H1 (cell line): Measurements from ENCODE around the gene SOST. TPM values are rescaled to one million over a fixed set of nuclear protein-coding genes. Genes with fewer than 3 reads are reported as not detected.

Experiments used
- CTCF ChIA-PET: fragments of 300-600 bp; sonication (Branson Sonifier 250); formaldehyde crosslinking; loops from one replicate; lab custom pipeline; 2021; ENCODE audit not compliant: partially characterized antibody; lab: Charles Lee
- POLR2A ChIA-PET: fragments of 300-600 bp; sonication (Branson Sonifier 250); formaldehyde crosslinking; loops from one replicate; lab custom pipeline; 2021; ENCODE audit warnings: inconsistent platforms; ENCODE audit not compliant: partially characterized antibody; lab: Charles Lee
- DNase-seq, 2 experiments: peaks; one replicate each; pipeline versions ENCODE4 v3.0.0 to v3.0.0-alpha.2; 2010 to 2022; ENCODE audit warnings: low spot score in 2 of 2, low read depth in 1 of 2, mixed read lengths in 1 of 2
- FAIRE-seq: peaks from 2 replicates; lab custom pipeline; 2011; peaks lifted over from hg19 to GRCh38; lab: Jason Lieb, UNC
- H2AFZ ChIP-seq: 2 replicates; pipeline ENCODE4 v1.8.1; 2012; ENCODE audit warnings: low read length, inconsistent platforms
- H2AK5ac ChIP-seq: 2 replicates; pipeline ENCODE4 v1.6.1; 2013; ENCODE audit warnings: low read depth, low read length
- H2BK120ac ChIP-seq: replicated peaks from 2 replicates; pipeline ENCODE3; 2013; ENCODE audit warnings: low read depth, low read length, inconsistent platforms
- H2BK12ac ChIP-seq: 2 replicates; pipeline ENCODE4 v1.6.1; 2013; ENCODE audit warnings: low read depth, low read length
- H2BK15ac ChIP-seq: 2 replicates; pipeline ENCODE4 v1.6.1; 2013; ENCODE audit warnings: low read length
- H2BK20ac ChIP-seq: 2 replicates; pipeline ENCODE4 v1.6.1; 2013; ENCODE audit warnings: low read length
- H2BK5ac ChIP-seq: 2 replicates; pipeline ENCODE4 v1.6.1; 2013; ENCODE audit warnings: low read depth, low read length
- H3K14ac ChIP-seq: 2 replicates; pipeline ENCODE4 v1.6.1; 2013; ENCODE audit warnings: inconsistent platforms; ENCODE audit not compliant: insufficient read length
- H3K18ac ChIP-seq: 2 replicates; pipeline ENCODE4 v1.6.1; 2013; ENCODE audit warnings: low read length; ENCODE audit errors: extremely low read depth
- H3K23ac ChIP-seq: 2 replicates; pipeline ENCODE4 v1.6.1; 2013; ENCODE audit warnings: inconsistent platforms; ENCODE audit not compliant: insufficient read length
- H3K23me2 ChIP-seq: 2 replicates; pipeline ENCODE4 v1.6.1; 2013; ENCODE audit warnings: low read depth, low read length
- H3K27ac ChIP-seq: 2 replicates; pipeline ENCODE4 v1.6.1; 2011; ENCODE audit warnings: low read depth, low read length, inconsistent platforms
- H3K27me3 ChIP-seq, 4 experiments: replicated peaks in 1 of 4; 1 replicate in 1 of 4; 2 replicates in 3 of 4; pipeline versions ENCODE4 v1.6.1 to v1.8.1; 2011 to 2013; ENCODE audit warnings: low read length in 3 of 4, mild to moderate bottlenecking in 3 of 4, inconsistent platforms in 2 of 4, mixed read lengths in 2 of 4, moderate library complexity in 1 of 4; ENCODE audit not compliant: control insufficient read depth in 3 of 4, insufficient read depth in 3 of 4; ENCODE audit errors: extremely low read depth in 1 of 4
- H3K36me3 ChIP-seq, 4 experiments: 2 replicates each; pipeline versions ENCODE4 v1.6.1 to v1.8.1; 2011 to 2013; ENCODE audit warnings: mild to moderate bottlenecking in 4 of 4, low read length in 3 of 4, moderate library complexity in 2 of 4, control low read depth in 1 of 4, inconsistent platforms in 1 of 4; ENCODE audit not compliant: insufficient read depth in 4 of 4, control insufficient read depth in 2 of 4
- H3K4ac ChIP-seq: replicated peaks from 2 replicates; pipeline ENCODE3; 2013; ENCODE audit warnings: low read length, low read depth, mixed read lengths, inconsistent platforms; ENCODE audit not compliant: insufficient read length
- H3K4me1 ChIP-seq, 4 experiments: replicated peaks in 1 of 4; 1 replicate in 1 of 4; 2 replicates in 3 of 4; pipeline versions ENCODE4 v1.6.1 to v1.8.1; 2011 to 2013; ENCODE audit warnings: low read length in 3 of 4, inconsistent platforms in 2 of 4, mixed read lengths in 1 of 4; ENCODE audit not compliant: insufficient read depth in 4 of 4, control insufficient read depth in 3 of 4
- H3K4me2 ChIP-seq, 2 experiments: 2 replicates each; pipeline versions ENCODE4 v1.6.1 to v1.8.1; 2011 to 2013; ENCODE audit warnings: low read depth in 2 of 2, low read length in 2 of 2, control low read depth in 1 of 2, inconsistent platforms in 1 of 2, mild to moderate bottlenecking in 1 of 2; ENCODE audit not compliant: insufficient read depth in 1 of 2
- H3K4me3 ChIP-seq, 4 experiments: fragments of 200-600, 300-600 bp in 1 of 4; sonication (generic), shearing (Covaris generic), sonication (Bioruptor Twin) in 1 of 4; 2 replicates each; pipeline versions ENCODE4 v1.5.1 to v1.8.1; 2011 to 2016; ENCODE audit warnings: low read length in 4 of 4, low read depth in 3 of 4, control low read depth in 2 of 4, inconsistent platforms in 2 of 4, mild to moderate bottlenecking in 2 of 4, mixed read lengths in 1 of 4, moderate library complexity in 1 of 4; ENCODE audit not compliant: insufficient read depth in 2 of 4; ENCODE audit errors: extremely low read depth in 1 of 4
- H3K56ac ChIP-seq: replicated peaks from 2 replicates; pipeline ENCODE3; 2013; ENCODE audit warnings: low read depth, mild to moderate bottlenecking, mixed read lengths, low read length, inconsistent platforms; ENCODE audit not compliant: insufficient read length
- H3K79me1 ChIP-seq: 2 replicates; pipeline ENCODE4 v1.6.1; 2013; ENCODE audit warnings: low read depth, low read length, control low read depth
- H3K79me2 ChIP-seq, 2 experiments: 2 replicates each; pipeline versions ENCODE4 v1.6.1 to v1.8.1; 2012 to 2013; ENCODE audit warnings: low read length in 2 of 2, mild to moderate bottlenecking in 2 of 2, inconsistent platforms in 1 of 2; ENCODE audit not compliant: insufficient read depth in 2 of 2, control insufficient read depth in 1 of 2
- H3K9ac ChIP-seq, 4 experiments: replicated peaks in 1 of 4; 1 replicate in 1 of 4; 2 replicates in 3 of 4; pipeline versions ENCODE4 v1.6.1 to v1.8.1; 2011 to 2013; ENCODE audit warnings: low read depth in 3 of 4, low read length in 3 of 4, control low read depth in 2 of 4, mild to moderate bottlenecking in 2 of 4, moderate library complexity in 2 of 4, inconsistent platforms in 1 of 4; ENCODE audit errors: extremely low read depth in 1 of 4
- H3K9me3 ChIP-seq, 2 experiments: 2 replicates each; pipeline versions ENCODE4 v1.6.1 to v1.8.1; 2012 to 2013; ENCODE audit warnings: mild to moderate bottlenecking in 2 of 2, moderate library complexity in 2 of 2, control low read depth in 1 of 2, inconsistent platforms in 1 of 2, low read depth in 1 of 2, low read length in 1 of 2, mixed read lengths in 1 of 2; ENCODE audit not compliant: insufficient read depth in 2 of 2
- H4K20me1 ChIP-seq, 2 experiments: replicated peaks in 1 of 2; 2 replicates each; pipeline versions ENCODE3 to v1.8.1; 2011 to 2013; ENCODE audit warnings: inconsistent platforms in 2 of 2, low read length in 2 of 2, mild to moderate bottlenecking in 1 of 2; ENCODE audit not compliant: insufficient read depth in 2 of 2, control insufficient read depth in 1 of 2
- H4K5ac ChIP-seq: 2 replicates; pipeline ENCODE4 v1.6.1; 2013; ENCODE audit warnings: low read length, low read depth, mixed read lengths, inconsistent platforms; ENCODE audit not compliant: insufficient read length
- H4K8ac ChIP-seq: 2 replicates; pipeline ENCODE4 v1.8.0; 2013; ENCODE audit warnings: mild to moderate bottlenecking, moderate library complexity, low read length, inconsistent platforms; ENCODE audit not compliant: insufficient read depth; ENCODE audit errors: extremely low read depth
- H4K91ac ChIP-seq: replicated peaks from 2 replicates; pipeline ENCODE3; 2013; ENCODE audit warnings: low read length, mixed read lengths, inconsistent platforms; ENCODE audit not compliant: insufficient read length
- BCL11A ChIP-seq, 2 experiments: IDR thresholded peaks; one replicate each; pipeline ENCODE4 v1.6.1; 2011; ENCODE audit warnings: low read depth in 2 of 2, low read length in 2 of 2, mild to moderate bottlenecking in 2 of 2
- EP300 ChIP-seq, 2 experiments: IDR thresholded peaks; 1 replicate in 1 of 2; 2 replicates in 1 of 2; pipeline ENCODE4 v1.6.1; 2011 to 2012; ENCODE audit warnings: low read depth in 2 of 2, low read length in 2 of 2, mild to moderate bottlenecking in 2 of 2, borderline replicate concordance in 1 of 2, inconsistent platforms in 1 of 2, moderate library complexity in 1 of 2
- FOSL1 ChIP-seq: IDR thresholded peaks from 2 replicates; pipeline ENCODE4 v1.6.1; 2011; ENCODE audit warnings: mild to moderate bottlenecking, low read depth, low read length, moderate library complexity; ENCODE audit not compliant: insufficient read depth
- KDM5A ChIP-seq: fragments of 200-600 bp; IDR thresholded peaks from 2 replicates; pipeline ENCODE4 v1.7.1; 2012; ENCODE audit warnings: mild to moderate bottlenecking, low read length, inconsistent platforms, mixed read lengths
- POU5F1 ChIP-seq: IDR thresholded peaks from 2 replicates; pipeline ENCODE4 v1.6.1; 2011; ENCODE audit warnings: low read depth, mild to moderate bottlenecking, low read length, moderate library complexity
- RAD21 ChIP-seq, 2 experiments: IDR thresholded peaks in 1 of 2; conservative IDR thresholded peaks in 1 of 2; 2 replicates each; pipeline ENCODE4 v1.6.1; 2011; ENCODE audit warnings: low read depth in 2 of 2, low read length in 2 of 2, improper control_type of control experiment in 1 of 2, inconsistent platforms in 1 of 2, mild to moderate bottlenecking in 1 of 2, moderate library complexity in 1 of 2
- ZNF274 ChIP-seq: IDR thresholded peaks from 2 replicates; pipeline ENCODE4 v1.7.0; 2012; ENCODE audit warnings: low read length, borderline replicate concordance; ENCODE audit errors: extremely low read depth
- WGBS, 2 experiments: shearing (Covaris generic) in 1 of 2; methylation state at CpG; one replicate each; pipeline versions ENCODE4 v1.1.6 to v1.1.7; 2013 to 2015; ENCODE audit warnings: low lambda C conversion rate in 2 of 2, mixed read lengths in 2 of 2, inconsistent platforms in 1 of 2, low coverage in 1 of 2, missing lambda C conversion rate in 1 of 2; ENCODE audit not compliant: insufficient replicate concordance in 2 of 2, insufficient coverage in 1 of 2, insufficient read length in 1 of 2; ENCODE audit errors: extremely low coverage in 1 of 2, missing lambda C conversion rate in 1 of 2; 5-methylcytosine and 5-hydroxymethylcytosine counted together
- polyA plus RNA-seq, 7 experiments: library from polyadenylated mRNA; depleted of rRNA in 3 of 7; stranded (reverse) in 5 of 7; unstranded in 2 of 7; fragments of >200 nt in 5 of 7; fragments of 200-250 nt in 2 of 7; gene quantifications; 1 replicate in 5 of 7; 2 replicates in 1 of 7; 4 replicates in 1 of 7; pipeline versions ENCODE4 v1.2.1 to v1.2.3, GENCODE V29; 2011 to 2013; ENCODE audit warnings: missing spikeins in 2 of 7, mixed read lengths in 2 of 7
- total RNA-seq: library from RNA; stranded (reverse); fragmentation: NEBNext Ultra II Directional; extraction: Animal tissue kit (Norgen Biotek cat#: 25700); gene quantifications from 2 replicates; pipeline ENCODE4 v1.2.1, GENCODE V29; 2021
- TF ChIP-seq, protein P1 (sequence below): IDR thresholded peaks from 2 replicates; pipeline ENCODE4 v1.6.1; 2012; ENCODE audit warnings: inconsistent platforms
- TF ChIP-seq, protein P2 (sequence below), 3 experiments: IDR thresholded peaks; 1 replicate in 2 of 3; 2 replicates in 1 of 3; pipeline versions ENCODE4 v1.5.1 to v1.6.1; 2011; ENCODE audit warnings: low read length in 3 of 3, mild to moderate bottlenecking in 3 of 3, inconsistent platforms in 2 of 3, low read depth in 1 of 3, moderate library complexity in 1 of 3; ENCODE audit not compliant: insufficient read depth in 1 of 3; ENCODE audit errors: control extremely low read depth in 1 of 3

Gene SOST
- total and polyA plus RNA-seq, 2 of the 8 experiments (the other 6 are each of a cell fraction or from before 2014, with no cell fraction given) = 0.08 TPM; not detected in 1

DNA sequence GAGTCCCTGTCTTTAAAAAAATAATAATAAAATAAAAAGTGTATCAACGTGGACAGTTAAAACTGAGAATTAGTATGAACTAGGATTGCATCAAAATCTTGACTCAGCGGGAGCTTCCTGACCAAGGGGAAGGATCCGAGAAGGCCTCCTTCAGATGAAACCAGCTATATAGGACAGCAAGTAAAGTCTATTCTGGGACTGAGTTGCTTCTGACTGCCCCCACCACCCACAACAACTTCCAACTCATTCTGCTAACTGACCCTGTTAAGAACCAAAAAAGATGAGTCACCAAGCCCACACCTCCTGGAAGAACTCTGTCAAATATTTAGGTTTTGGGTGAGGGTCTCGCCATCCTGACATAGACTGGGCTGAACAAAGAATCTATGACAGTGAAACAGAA lies 49.5 kb upstream of the SOST start:
- no peak overlapping the region for H4K8ac ChIP-seq
- no peaks in the 10 kb centered on the region for H3K9me3 ChIP-seq
- CTCF ChIA-PET = interaction anchor here (1.8 to 3.3 kb wide), 2 partner anchors 38 to 135 kb away, joined by 3 to 10 read pairs; partner anchors contain the start of gene CD300LG
- no peak overlapping the region for H3K4me2 ChIP-seq
- no peak overlapping the region for H3K4me3 ChIP-seq
- peaks cover 0 to 16% (median 8%) of the 10 kb centered on the region in 4 experiments; a peak in 5 of 7 replicates for H3K4me1 ChIP-seq
- H3K36me3 ChIP-seq = no peaks in the 10 kb centered on the region
- no peak overlapping the region for H3K23ac ChIP-seq
- H4K5ac ChIP-seq = no peak overlapping the region
- no peak overlapping the region for H2AK5ac ChIP-seq
- no peaks in the 10 kb centered on the region for H3K79me1 ChIP-seq
- FAIRE-seq (no peak), DNase-seq (no peak)
- no peak overlapping the region for H4K91ac ChIP-seq
- POLR2A ChIA-PET = interaction anchor here (1.0 kb wide), 1 partner anchor 10 kb away, joined by 3 read pairs; no protein-coding TSS in a partner anchor
- H3K9ac ChIP-seq = no peak overlapping the region
- no peak overlapping the region for H2BK12ac ChIP-seq
- no peak overlapping the region for H2BK5ac ChIP-seq
- no peak overlapping the region for H2AFZ ChIP-seq
- no peak overlapping the region for H3K18ac ChIP-seq
- no peak overlapping the region for H2BK120ac ChIP-seq
- no peak overlapping the region for H2BK20ac ChIP-seq
- no peaks in the 10 kb centered on the region for H4K20me1 ChIP-seq
- H3K14ac ChIP-seq = no peak overlapping the region
- H2BK15ac ChIP-seq = no peak overlapping the region
- H3K56ac ChIP-seq = no peak overlapping the region
- WGBS, 2 experiments = 93% methylated on average over 4 of the region's 4 CpGs; no CpG with 5 or more reads in 1 of the 2 experiments
- H3K27me3 ChIP-seq = no peaks in the 10 kb centered on the region
- H3K27ac ChIP-seq = no peak overlapping the region
- H3K79me2 ChIP-seq = no peaks in the 10 kb centered on the region
- no peaks in the 10 kb centered on the region for H3K23me2 ChIP-seq
- no peak overlapping the region for H3K4ac ChIP-seq
- TF ChIP-seq KDM5A = no peak
- TF ChIP-seq POU5F1 = no peak
- TF ChIP-seq, protein P1, sequence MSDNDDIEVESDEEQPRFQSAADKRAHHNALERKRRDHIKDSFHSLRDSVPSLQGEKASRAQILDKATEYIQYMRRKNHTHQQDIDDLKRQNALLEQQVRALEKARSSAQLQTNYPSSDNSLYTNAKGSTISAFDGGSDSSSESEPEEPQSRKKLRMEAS = no peak
- TF ChIP-seq ZNF274 = no peak
- no peak for TF ChIP-seq RAD21 (IDR thresholded peaks at IDR 0.05 in 1 of 2, conservative IDR thresholded peaks at IDR 0.05 in 1 of 2; ENCODE audit: low read depth in 2 of 2, low read length in 2 of 2)
- TF ChIP-seq, protein P2, sequence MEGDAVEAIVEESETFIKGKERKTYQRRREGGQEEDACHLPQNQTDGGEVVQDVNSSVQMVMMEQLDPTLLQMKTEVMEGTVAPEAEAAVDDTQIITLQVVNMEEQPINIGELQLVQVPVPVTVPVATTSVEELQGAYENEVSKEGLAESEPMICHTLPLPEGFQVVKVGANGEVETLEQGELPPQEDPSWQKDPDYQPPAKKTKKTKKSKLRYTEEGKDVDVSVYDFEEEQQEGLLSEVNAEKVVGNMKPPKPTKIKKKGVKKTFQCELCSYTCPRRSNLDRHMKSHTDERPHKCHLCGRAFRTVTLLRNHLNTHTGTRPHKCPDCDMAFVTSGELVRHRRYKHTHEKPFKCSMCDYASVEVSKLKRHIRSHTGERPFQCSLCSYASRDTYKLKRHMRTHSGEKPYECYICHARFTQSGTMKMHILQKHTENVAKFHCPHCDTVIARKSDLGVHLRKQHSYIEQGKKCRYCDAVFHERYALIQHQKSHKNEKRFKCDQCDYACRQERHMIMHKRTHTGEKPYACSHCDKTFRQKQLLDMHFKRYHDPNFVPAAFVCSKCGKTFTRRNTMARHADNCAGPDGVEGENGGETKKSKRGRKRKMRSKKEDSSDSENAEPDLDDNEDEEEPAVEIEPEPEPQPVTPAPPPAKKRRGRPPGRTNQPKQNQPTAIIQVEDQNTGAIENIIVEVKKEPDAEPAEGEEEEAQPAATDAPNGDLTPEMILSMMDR (IDR thresholded peaks at IDR 0.05; ENCODE audit: control extremely low read depth in 1 of 3, insufficient read depth in 1 of 3, low read depth in 1 of 3, low read length in 3 of 3) = no peak
- no peak for TF ChIP-seq BCL11A (IDR thresholded peaks at IDR 0.05; ENCODE audit: low read depth in 2 of 2, low read length in 2 of 2)
- no peak for TF ChIP-seq EP300 (IDR thresholded peaks at IDR 0.05; ENCODE audit: borderline replicate concordance in 1 of 2, low read depth in 2 of 2, low read length in 2 of 2)
- no peak for TF ChIP-seq FOSL1
